ENCODE results near the gene PLA2G2F. TPM values are rescaled to one million over a fixed set of nuclear protein-coding genes. Genes with fewer than 3 reads are reported as not detected.

The PLA2G2F gene
- total and polyA plus RNA-seq, 2 experiments from 2014 or later: not detected

DNA sequence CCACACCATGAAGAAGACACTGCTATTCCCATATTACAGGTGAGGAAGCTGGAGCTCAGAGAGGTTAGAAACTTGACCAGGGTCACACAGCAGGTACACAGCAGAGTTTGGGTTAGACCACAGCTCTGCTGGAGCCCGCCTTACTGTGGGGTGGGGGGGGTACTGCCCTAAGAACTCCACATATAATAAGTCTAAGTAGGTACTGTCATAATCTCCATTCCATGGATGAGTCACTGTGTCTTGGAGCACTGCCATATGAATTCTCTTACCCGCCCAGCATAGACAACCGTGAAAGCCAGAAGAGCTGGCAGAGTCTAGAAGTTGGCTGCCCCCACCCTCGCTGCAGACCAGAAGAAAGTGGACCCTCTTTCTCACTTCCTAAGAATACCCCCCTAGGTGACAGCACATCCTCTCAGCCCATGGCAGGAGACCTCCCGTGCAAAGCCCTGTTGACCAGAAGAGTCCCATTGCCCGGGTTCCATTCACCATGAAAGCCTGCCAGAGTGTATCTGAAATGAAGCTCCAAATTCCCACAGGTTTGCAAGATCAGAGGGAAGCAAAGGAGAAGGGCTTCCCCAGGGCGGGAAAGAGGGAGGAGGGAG lies 14.6 kb upstream of the PLA2G2F start:
- ATAC-seq (no peak), DNase-seq (ENCODE audit: low spot score) (no peak)
- Mint-ChIP-seq H3K4me1 (no peaks in the 10 kb centered on the region), H3K36me3 (ENCODE audit: low read depth) (no peaks in the 10 kb centered on the region; the same call in 2 of the 3 replicates), H3K27ac (no peak overlapping the region), H3K4me3 (no peak overlapping the region), H3K27me3 (ENCODE audit: insufficient read depth, low read depth, poor library complexity) (peaks cover 7% of the 10 kb centered on the region), H3K9me3 (peaks cover 12% of the 10 kb centered on the region; the same call in 2 of the 3 replicates)
- Histone ChIP-seq H3K9me2 (ENCODE audit: insufficient read depth) (no peaks in the 10 kb centered on the region), H4K20me1 (replicated peaks; ENCODE audit: insufficient read depth) (no peaks in the 10 kb centered on the region), H3K4me2 (no peak overlapping the region), H3K27me3 (ENCODE audit: insufficient read depth) (no peaks in the 10 kb centered on the region), H3K27ac (ENCODE audit: low read depth) (no peak overlapping the region), H3K4me1 (ENCODE audit: insufficient read depth) (no peaks in the 10 kb centered on the region), H3K79me2 (replicated peaks; ENCODE audit: insufficient read depth) (no peaks in the 10 kb centered on the region), H3F3A (replicated peaks; ENCODE audit: low read depth) (no peaks in the 10 kb centered on the region), H3K4me3 (no peak overlapping the region), H2AFZ (no peak overlapping the region), H3K36me3 (ENCODE audit: insufficient read depth) (no peaks in the 10 kb centered on the region)
- TF ChIP-seq CTCF (conservative IDR thresholded peaks at IDR 0.05; ENCODE audit: low read depth in 2 of 2) (no peak), REST (IDR thresholded peaks at IDR 0.05; ENCODE audit: unreplicated experiment) (no peak), JUNB (IDR thresholded peaks at IDR 0.05; ENCODE audit: unreplicated experiment) (no peak), ZNF114 (CRISPR knock-in tag; IDR thresholded peaks at IDR 0.05) (no peak), STAT1 (IDR thresholded peaks at IDR 0.05; ENCODE audit: unreplicated experiment) (no peak), POLR2AphosphoS5 (IDR thresholded peaks at IDR 0.05; ENCODE audit: low read depth) (no peak), ZNF331 (CRISPR knock-in tag; IDR thresholded peaks at IDR 0.05; ENCODE audit: low read depth) (no peak), EZH2phosphoT487 (IDR thresholded peaks at IDR 0.05; ENCODE audit: unreplicated experiment) (no peak), CREB1 (CRISPR knock-in tag; IDR thresholded peaks at IDR 0.05; ENCODE audit: low read depth) (no peak), NANOG (IDR thresholded peaks at IDR 0.05; ENCODE audit: borderline replicate concordance) (no peak), EZH2 (IDR thresholded peaks at IDR 0.05; ENCODE audit: low read depth, unreplicated experiment) (no peak)
- TF ChIP-seq, protein P1, sequence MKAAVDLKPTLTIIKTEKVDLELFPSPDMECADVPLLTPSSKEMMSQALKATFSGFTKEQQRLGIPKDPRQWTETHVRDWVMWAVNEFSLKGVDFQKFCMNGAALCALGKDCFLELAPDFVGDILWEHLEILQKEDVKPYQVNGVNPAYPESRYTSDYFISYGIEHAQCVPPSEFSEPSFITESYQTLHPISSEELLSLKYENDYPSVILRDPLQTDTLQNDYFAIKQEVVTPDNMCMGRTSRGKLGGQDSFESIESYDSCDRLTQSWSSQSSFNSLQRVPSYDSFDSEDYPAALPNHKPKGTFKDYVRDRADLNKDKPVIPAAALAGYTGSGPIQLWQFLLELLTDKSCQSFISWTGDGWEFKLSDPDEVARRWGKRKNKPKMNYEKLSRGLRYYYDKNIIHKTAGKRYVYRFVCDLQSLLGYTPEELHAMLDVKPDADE (IDR thresholded peaks at IDR 0.05): no peak
- TF ChIP-seq, protein P2, sequence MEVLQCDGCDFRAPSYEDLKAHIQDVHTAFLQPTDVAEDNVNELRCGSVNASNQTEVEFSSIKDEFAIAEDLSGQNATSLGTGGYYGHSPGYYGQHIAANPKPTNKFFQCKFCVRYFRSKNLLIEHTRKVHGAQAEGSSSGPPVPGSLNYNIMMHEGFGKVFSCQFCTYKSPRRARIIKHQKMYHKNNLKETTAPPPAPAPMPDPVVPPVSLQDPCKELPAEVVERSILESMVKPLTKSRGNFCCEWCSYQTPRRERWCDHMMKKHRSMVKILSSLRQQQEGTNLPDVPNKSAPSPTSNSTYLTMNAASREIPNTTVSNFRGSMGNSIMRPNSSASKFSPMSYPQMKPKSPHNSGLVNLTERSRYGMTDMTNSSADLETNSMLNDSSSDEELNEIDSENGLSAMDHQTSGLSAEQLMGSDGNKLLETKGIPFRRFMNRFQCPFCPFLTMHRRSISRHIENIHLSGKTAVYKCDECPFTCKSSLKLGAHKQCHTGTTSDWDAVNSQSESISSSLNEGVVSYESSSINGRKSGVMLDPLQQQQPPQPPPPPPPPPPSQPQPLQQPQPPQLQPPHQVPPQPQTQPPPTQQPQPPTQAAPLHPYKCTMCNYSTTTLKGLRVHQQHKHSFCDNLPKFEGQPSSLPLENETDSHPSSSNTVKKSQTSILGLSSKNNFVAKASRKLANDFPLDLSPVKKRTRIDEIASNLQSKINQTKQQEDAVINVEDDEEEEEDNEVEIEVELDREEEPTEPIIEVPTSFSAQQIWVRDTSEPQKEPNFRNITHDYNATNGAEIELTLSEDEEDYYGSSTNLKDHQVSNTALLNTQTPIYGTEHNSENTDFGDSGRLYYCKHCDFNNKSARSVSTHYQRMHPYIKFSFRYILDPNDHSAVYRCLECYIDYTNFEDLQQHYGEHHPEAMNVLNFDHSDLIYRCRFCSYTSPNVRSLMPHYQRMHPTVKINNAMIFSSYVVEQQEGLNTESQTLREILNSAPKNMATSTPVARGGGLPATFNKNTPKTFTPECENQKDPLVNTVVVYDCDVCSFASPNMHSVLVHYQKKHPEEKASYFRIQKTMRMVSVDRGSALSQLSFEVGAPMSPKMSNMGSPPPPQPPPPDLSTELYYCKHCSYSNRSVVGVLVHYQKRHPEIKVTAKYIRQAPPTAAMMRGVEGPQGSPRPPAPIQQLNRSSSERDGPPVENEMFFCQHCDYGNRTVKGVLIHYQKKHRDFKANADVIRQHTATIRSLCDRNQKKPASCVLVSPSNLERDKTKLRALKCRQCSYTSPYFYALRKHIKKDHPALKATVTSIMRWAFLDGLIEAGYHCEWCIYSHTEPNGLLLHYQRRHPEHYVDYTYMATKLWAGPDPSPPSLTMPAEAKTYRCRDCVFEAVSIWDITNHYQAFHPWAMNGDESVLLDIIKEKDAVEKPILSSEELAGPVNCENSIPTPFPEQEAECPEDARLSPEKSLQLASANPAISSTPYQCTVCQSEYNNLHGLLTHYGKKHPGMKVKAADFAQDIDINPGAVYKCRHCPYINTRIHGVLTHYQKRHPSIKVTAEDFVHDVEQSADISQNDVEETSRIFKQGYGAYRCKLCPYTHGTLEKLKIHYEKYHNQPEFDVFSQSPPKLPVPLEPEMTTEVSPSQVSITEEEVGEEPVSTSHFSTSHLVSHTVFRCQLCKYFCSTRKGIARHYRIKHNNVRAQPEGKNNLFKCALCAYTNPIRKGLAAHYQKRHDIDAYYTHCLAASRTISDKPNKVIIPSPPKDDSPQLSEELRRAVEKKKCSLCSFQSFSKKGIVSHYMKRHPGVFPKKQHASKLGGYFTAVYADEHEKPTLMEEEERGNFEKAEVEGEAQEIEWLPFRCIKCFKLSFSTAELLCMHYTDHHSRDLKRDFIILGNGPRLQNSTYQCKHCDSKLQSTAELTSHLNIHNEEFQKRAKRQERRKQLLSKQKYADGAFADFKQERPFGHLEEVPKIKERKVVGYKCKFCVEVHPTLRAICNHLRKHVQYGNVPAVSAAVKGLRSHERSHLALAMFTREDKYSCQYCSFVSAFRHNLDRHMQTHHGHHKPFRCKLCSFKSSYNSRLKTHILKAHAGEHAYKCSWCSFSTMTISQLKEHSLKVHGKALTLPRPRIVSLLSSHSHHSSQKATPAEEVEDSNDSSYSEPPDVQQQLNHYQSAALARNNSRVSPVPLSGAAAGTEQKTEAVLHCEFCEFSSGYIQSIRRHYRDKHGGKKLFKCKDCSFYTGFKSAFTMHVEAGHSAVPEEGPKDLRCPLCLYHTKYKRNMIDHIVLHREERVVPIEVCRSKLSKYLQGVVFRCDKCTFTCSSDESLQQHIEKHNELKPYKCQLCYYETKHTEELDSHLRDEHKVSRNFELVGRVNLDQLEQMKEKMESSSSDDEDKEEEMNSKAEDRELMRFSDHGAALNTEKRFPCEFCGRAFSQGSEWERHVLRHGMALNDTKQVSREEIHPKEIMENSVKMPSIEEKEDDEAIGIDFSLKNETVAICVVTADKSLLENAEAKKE (CRISPR knock-in tag; IDR thresholded peaks at IDR 0.05): no peak
